CD4-positive, alpha-beta T cell (primary cell): ENCODE measurements around the gene HMBS. TPM values are rescaled to one million over a fixed set of nuclear protein-coding genes. Genes with fewer than 3 reads are reported as not detected.

ENCODE experiments used
- ATAC-seq: fragments of 200-7000 bp; cut with Tn5 transposase; one replicate; pipeline ENCODE4 v1.10.0; 2022; ENCODE audit warnings: mild to moderate bottlenecking; ENCODE audit not compliant: poor library complexity
- CTCF ChIA-PET: fragments of 350-600 bp; sonication (Branson Sonifier 250); formaldehyde crosslinking; loops from one replicate; lab custom pipeline; 2021; ENCODE audit warnings: antibody characterized with exemption, inconsistent platforms; lab: Charles Lee
- POLR2A ChIA-PET: fragments of 350-600 bp; sonication (Branson Sonifier 250); formaldehyde crosslinking; loops from one replicate; lab custom pipeline; 2021; ENCODE audit warnings: antibody characterized with exemption, inconsistent platforms; lab: Charles Lee
- DNase-seq, 14 experiments: peaks; one replicate each; pipeline ENCODE4 v3.0.0-alpha.2; 2013 to 2020; ENCODE audit warnings: mixed read lengths in 2 of 14
- H3K27ac ChIP-seq, 2 donors: one replicate each; pipeline versions ENCODE4 v1.5.1 to v1.7.0; 2013; ENCODE audit warnings: low read length in 2 of 2, low read depth in 1 of 2, mild to moderate bottlenecking in 1 of 2
- H3K27me3 ChIP-seq, 2 experiments: 1 replicate in 1 of 2; 2 replicates in 1 of 2; pipeline versions ENCODE4 v1.6.1 to v1.7.0; 2013; ENCODE audit warnings: low read length in 2 of 2, control low read depth in 1 of 2, mild to moderate bottlenecking in 1 of 2, moderate library complexity in 1 of 2; ENCODE audit not compliant: insufficient read depth in 2 of 2, control insufficient read depth in 1 of 2
- H3K36me3 ChIP-seq: one replicate; pipeline ENCODE4 v1.6.1; 2013; ENCODE audit warnings: low read length, control low read depth; ENCODE audit not compliant: insufficient read depth
- H3K4me1 ChIP-seq: one replicate; pipeline ENCODE4 v1.6.1; 2013; ENCODE audit warnings: low read length, control low read depth; ENCODE audit not compliant: insufficient read depth
- H3K4me3 ChIP-seq: one replicate; pipeline ENCODE4 v1.5.1; 2013; ENCODE audit warnings: mild to moderate bottlenecking, low read length, moderate library complexity
- H3K9me3 ChIP-seq, 2 experiments: 1 replicate in 1 of 2; 2 replicates in 1 of 2; pipeline versions ENCODE4 v1.6.1 to v1.7.0; 2013; ENCODE audit warnings: low read length in 2 of 2, mild to moderate bottlenecking in 2 of 2, control low read depth in 1 of 2, moderate library complexity in 1 of 2; ENCODE audit not compliant: control insufficient read depth in 1 of 2, insufficient read depth in 1 of 2
- H3K27ac Mint-ChIP-seq: one replicate; pipeline ENCODE4 v1.8.0; 2020; ENCODE audit warnings: mixed read lengths
- H3K27me3 Mint-ChIP-seq: one replicate; pipeline ENCODE4 v1.8.0; 2021; ENCODE audit warnings: mixed read lengths
- H3K36me3 Mint-ChIP-seq: one replicate; pipeline ENCODE4 v1.8.0; 2021; ENCODE audit warnings: low read depth, mixed read lengths
- H3K4me1 Mint-ChIP-seq: one replicate; pipeline ENCODE4 v1.8.0; 2021; ENCODE audit warnings: low read depth, mixed read lengths
- H3K4me3 Mint-ChIP-seq: one replicate; pipeline ENCODE4 v1.8.0; 2020; ENCODE audit warnings: mild to moderate bottlenecking, mixed read lengths
- H3K9me3 Mint-ChIP-seq: one replicate; pipeline ENCODE4 v1.8.0; 2020; ENCODE audit warnings: mixed read lengths
- CTCF ChIP-seq: fragments of 200-600 bp; IDR thresholded peaks from one replicate; pipeline ENCODE4 v1.8.0; 2022; ENCODE audit warnings: antibody characterized with exemption, mild to moderate bottlenecking
- intact Hi-C, 2 experiments: fragments of 100-400 bp; cut with DNase I in 1 of 2; cut with micrococcal nuclease in 1 of 2; formaldehyde crosslinking; loops; one replicate each; pipeline versions ENCODE4 v1.15.1 to v1.9.0; 2023 to 2025; cut with DNase I, micrococcal nuclease
- total RNA-seq, 174 experiments: library from RNA in 2 of 174; stranded (reverse) in 2 of 174; gene quantifications; one replicate each; pipeline ENCODE4 v1.2.3 and lab custom pipeline; 2021 to 2026

HMBS gene
- total RNA-seq, 2 experiments from 2014 or later = 3.4 to 4.1 TPM

GRCh38 chr11:119091966-119092879 lies 7.5 kb downstream of the HMBS start:
- no peak for ATAC-seq
- DNase-seq = no peak

GRCh38 chr11:119092880-119093842 lies 8.5 kb downstream of the HMBS start:
- H3K27me3 Mint-ChIP-seq = no peaks in the 10 kb centered on the region
- intact Hi-C loops = no loop called here
- H3K4me3 Mint-ChIP-seq = peak overlapping the region; percentile 79
- Histone ChIP-seq H3K4me3 (peak overlapping the region; percentile 86), H3K27ac (no peak overlapping the region), H3K27me3 (no peaks in the 10 kb centered on the region), H3K36me3 (peaks cover 19% of the 10 kb centered on the region), H3K4me1 (peaks cover 39% of the 10 kb centered on the region), H3K9me3 (no peaks in the 10 kb centered on the region)
- ChIA-PET CTCF (no interaction called here), POLR2A (interaction anchor here (1.0 to 2.9 kb wide), 12 partner anchors 8 to 76 kb away, joined by 3 to 60 read pairs (median 8); partner anchors contain the start of genes C2CD2L, HMBS, HYOU1 and NLRX1)
- H3K27ac Mint-ChIP-seq = peak overlapping the region; percentile 68
- peaks cover 32% of the 10 kb centered on the region for H3K36me3 Mint-ChIP-seq
- no peaks in the 10 kb centered on the region for H3K9me3 Mint-ChIP-seq
- TF ChIP-seq CTCF = no peak
- ATAC-seq (no peak), DNase-seq (no peak)
- peaks cover 25% of the 10 kb centered on the region for H3K4me1 Mint-ChIP-seq

More at GRCh38 chr11:119091966-119092879, 7.5 kb downstream of the HMBS start:
- POLR2A ChIA-PET = interaction anchor here (1.0 to 1.7 kb wide), 2 partner anchors 11 to 24 kb away, joined by 3 to 4 read pairs; partner anchors contain the start of gene VPS11
- intact Hi-C loops = no loop called here
- H3K27me3 Mint-ChIP-seq = no peaks in the 10 kb centered on the region
- peaks cover 30% of the 10 kb centered on the region for H3K4me1 Mint-ChIP-seq
- TF ChIP-seq CTCF = no peak
- H3K9me3 ChIP-seq = no peaks in the 10 kb centered on the region
- peak overlapping the region; percentile 79 for H3K4me3 Mint-ChIP-seq
- peaks cover 23% of the 10 kb centered on the region for H3K36me3 Mint-ChIP-seq
- H3K4me3 ChIP-seq = no peak overlapping the region
- H3K4me1 ChIP-seq = peaks cover 44% of the 10 kb centered on the region
- CTCF ChIA-PET = interaction anchor here (1.4 kb wide), 1 partner anchor 62 kb away, joined by 3 read pairs; the partner anchor contains the start of gene SLC37A4
- H3K27me3 ChIP-seq = no peaks in the 10 kb centered on the region
- no peaks in the 10 kb centered on the region for H3K9me3 Mint-ChIP-seq
- no peak overlapping the region for H3K27ac ChIP-seq
- H3K36me3 ChIP-seq = peaks cover 10% of the 10 kb centered on the region
- H3K27ac Mint-ChIP-seq = no peak overlapping the region
